H1 (cell line): ENCODE data around the gene TXNDC8. TPM values are rescaled to one million over a fixed set of nuclear protein-coding genes. Genes with fewer than 3 reads are reported as not detected.

Source experiments
- CTCF ChIA-PET: fragments of 300-600 bp; sonication (Branson Sonifier 250); formaldehyde crosslinking; loops from one replicate; lab custom pipeline; 2021; ENCODE audit not compliant: partially characterized antibody; lab: Charles Lee
- POLR2A ChIA-PET: fragments of 300-600 bp; sonication (Branson Sonifier 250); formaldehyde crosslinking; loops from one replicate; lab custom pipeline; 2021; ENCODE audit warnings: inconsistent platforms; ENCODE audit not compliant: partially characterized antibody; lab: Charles Lee
- DNase-seq, 2 experiments: peaks; one replicate each; pipeline versions ENCODE4 v3.0.0 to v3.0.0-alpha.2; 2010 to 2022; ENCODE audit warnings: low spot score in 2 of 2, low read depth in 1 of 2, mixed read lengths in 1 of 2
- FAIRE-seq: peaks from 2 replicates; lab custom pipeline; 2011; peaks lifted over from hg19 to GRCh38; lab: Jason Lieb, UNC
- H2AFZ ChIP-seq: 2 replicates; pipeline ENCODE4 v1.8.1; 2012; ENCODE audit warnings: low read length, inconsistent platforms
- H2AK5ac ChIP-seq: 2 replicates; pipeline ENCODE4 v1.6.1; 2013; ENCODE audit warnings: low read depth, low read length
- H2BK120ac ChIP-seq: replicated peaks from 2 replicates; pipeline ENCODE3; 2013; ENCODE audit warnings: low read depth, low read length, inconsistent platforms
- H2BK12ac ChIP-seq: 2 replicates; pipeline ENCODE4 v1.6.1; 2013; ENCODE audit warnings: low read depth, low read length
- H2BK15ac ChIP-seq: 2 replicates; pipeline ENCODE4 v1.6.1; 2013; ENCODE audit warnings: low read length
- H2BK20ac ChIP-seq: 2 replicates; pipeline ENCODE4 v1.6.1; 2013; ENCODE audit warnings: low read length
- H2BK5ac ChIP-seq: 2 replicates; pipeline ENCODE4 v1.6.1; 2013; ENCODE audit warnings: low read depth, low read length
- H3K14ac ChIP-seq: 2 replicates; pipeline ENCODE4 v1.6.1; 2013; ENCODE audit warnings: inconsistent platforms; ENCODE audit not compliant: insufficient read length
- H3K18ac ChIP-seq: 2 replicates; pipeline ENCODE4 v1.6.1; 2013; ENCODE audit warnings: low read length; ENCODE audit errors: extremely low read depth
- H3K23ac ChIP-seq: 2 replicates; pipeline ENCODE4 v1.6.1; 2013; ENCODE audit warnings: inconsistent platforms; ENCODE audit not compliant: insufficient read length
- H3K23me2 ChIP-seq: 2 replicates; pipeline ENCODE4 v1.6.1; 2013; ENCODE audit warnings: low read depth, low read length
- H3K27ac ChIP-seq: 2 replicates; pipeline ENCODE4 v1.6.1; 2011; ENCODE audit warnings: low read depth, low read length, inconsistent platforms
- H3K27me3 ChIP-seq, 4 experiments: replicated peaks in 1 of 4; 1 replicate in 1 of 4; 2 replicates in 3 of 4; pipeline versions ENCODE4 v1.6.1 to v1.8.1; 2011 to 2013; ENCODE audit warnings: low read length in 3 of 4, mild to moderate bottlenecking in 3 of 4, inconsistent platforms in 2 of 4, mixed read lengths in 2 of 4, moderate library complexity in 1 of 4; ENCODE audit not compliant: control insufficient read depth in 3 of 4, insufficient read depth in 3 of 4; ENCODE audit errors: extremely low read depth in 1 of 4
- H3K36me3 ChIP-seq, 4 experiments: 2 replicates each; pipeline versions ENCODE4 v1.6.1 to v1.8.1; 2011 to 2013; ENCODE audit warnings: mild to moderate bottlenecking in 4 of 4, low read length in 3 of 4, moderate library complexity in 2 of 4, control low read depth in 1 of 4, inconsistent platforms in 1 of 4; ENCODE audit not compliant: insufficient read depth in 4 of 4, control insufficient read depth in 2 of 4
- H3K4ac ChIP-seq: replicated peaks from 2 replicates; pipeline ENCODE3; 2013; ENCODE audit warnings: low read length, low read depth, mixed read lengths, inconsistent platforms; ENCODE audit not compliant: insufficient read length
- H3K4me1 ChIP-seq, 4 experiments: replicated peaks in 1 of 4; 1 replicate in 1 of 4; 2 replicates in 3 of 4; pipeline versions ENCODE4 v1.6.1 to v1.8.1; 2011 to 2013; ENCODE audit warnings: low read length in 3 of 4, inconsistent platforms in 2 of 4, mixed read lengths in 1 of 4; ENCODE audit not compliant: insufficient read depth in 4 of 4, control insufficient read depth in 3 of 4
- H3K4me2 ChIP-seq, 2 experiments: 2 replicates each; pipeline versions ENCODE4 v1.6.1 to v1.8.1; 2011 to 2013; ENCODE audit warnings: low read depth in 2 of 2, low read length in 2 of 2, control low read depth in 1 of 2, inconsistent platforms in 1 of 2, mild to moderate bottlenecking in 1 of 2; ENCODE audit not compliant: insufficient read depth in 1 of 2
- H3K4me3 ChIP-seq, 4 experiments: fragments of 200-600, 300-600 bp in 1 of 4; sonication (generic), shearing (Covaris generic), sonication (Bioruptor Twin) in 1 of 4; 2 replicates each; pipeline versions ENCODE4 v1.5.1 to v1.8.1; 2011 to 2016; ENCODE audit warnings: low read length in 4 of 4, low read depth in 3 of 4, control low read depth in 2 of 4, inconsistent platforms in 2 of 4, mild to moderate bottlenecking in 2 of 4, mixed read lengths in 1 of 4, moderate library complexity in 1 of 4; ENCODE audit not compliant: insufficient read depth in 2 of 4; ENCODE audit errors: extremely low read depth in 1 of 4
- H3K56ac ChIP-seq: replicated peaks from 2 replicates; pipeline ENCODE3; 2013; ENCODE audit warnings: low read depth, mild to moderate bottlenecking, mixed read lengths, low read length, inconsistent platforms; ENCODE audit not compliant: insufficient read length
- H3K79me1 ChIP-seq: 2 replicates; pipeline ENCODE4 v1.6.1; 2013; ENCODE audit warnings: low read depth, low read length, control low read depth
- H3K79me2 ChIP-seq, 2 experiments: 2 replicates each; pipeline versions ENCODE4 v1.6.1 to v1.8.1; 2012 to 2013; ENCODE audit warnings: low read length in 2 of 2, mild to moderate bottlenecking in 2 of 2, inconsistent platforms in 1 of 2; ENCODE audit not compliant: insufficient read depth in 2 of 2, control insufficient read depth in 1 of 2
- H3K9ac ChIP-seq, 4 experiments: replicated peaks in 1 of 4; 1 replicate in 1 of 4; 2 replicates in 3 of 4; pipeline versions ENCODE4 v1.6.1 to v1.8.1; 2011 to 2013; ENCODE audit warnings: low read depth in 3 of 4, low read length in 3 of 4, control low read depth in 2 of 4, mild to moderate bottlenecking in 2 of 4, moderate library complexity in 2 of 4, inconsistent platforms in 1 of 4; ENCODE audit errors: extremely low read depth in 1 of 4
- H3K9me3 ChIP-seq, 2 experiments: 2 replicates each; pipeline versions ENCODE4 v1.6.1 to v1.8.1; 2012 to 2013; ENCODE audit warnings: mild to moderate bottlenecking in 2 of 2, moderate library complexity in 2 of 2, control low read depth in 1 of 2, inconsistent platforms in 1 of 2, low read depth in 1 of 2, low read length in 1 of 2, mixed read lengths in 1 of 2; ENCODE audit not compliant: insufficient read depth in 2 of 2
- H4K20me1 ChIP-seq, 2 experiments: replicated peaks in 1 of 2; 2 replicates each; pipeline versions ENCODE3 to v1.8.1; 2011 to 2013; ENCODE audit warnings: inconsistent platforms in 2 of 2, low read length in 2 of 2, mild to moderate bottlenecking in 1 of 2; ENCODE audit not compliant: insufficient read depth in 2 of 2, control insufficient read depth in 1 of 2
- H4K5ac ChIP-seq: 2 replicates; pipeline ENCODE4 v1.6.1; 2013; ENCODE audit warnings: low read length, low read depth, mixed read lengths, inconsistent platforms; ENCODE audit not compliant: insufficient read length
- H4K8ac ChIP-seq: 2 replicates; pipeline ENCODE4 v1.8.0; 2013; ENCODE audit warnings: mild to moderate bottlenecking, moderate library complexity, low read length, inconsistent platforms; ENCODE audit not compliant: insufficient read depth; ENCODE audit errors: extremely low read depth
- H4K91ac ChIP-seq: replicated peaks from 2 replicates; pipeline ENCODE3; 2013; ENCODE audit warnings: low read length, mixed read lengths, inconsistent platforms; ENCODE audit not compliant: insufficient read length
- ASH2L ChIP-seq: fragments of 200-600, 300-600 bp; sonication (generic); IDR thresholded peaks from one replicate; pipeline ENCODE4 v1.7.1; 2017; ENCODE audit warnings: low read length
- CHD1 ChIP-seq: IDR thresholded peaks from 2 replicates; pipeline ENCODE4 v1.6.1; 2012; ENCODE audit warnings: low read depth, low read length, improper control_type of control experiment
- EZH2 ChIP-seq: fragments of 200-600 bp; sonication (generic); IDR thresholded peaks from 2 replicates; pipeline ENCODE4 v1.7.1; 2012; ENCODE audit warnings: low read depth, mild to moderate bottlenecking, moderate library complexity, low read length, inconsistent platforms; ENCODE audit not compliant: severe bottlenecking
- KDM1A ChIP-seq: fragments of 200-600, 300-600 bp; sonication (generic); IDR thresholded peaks from 2 replicates; pipeline ENCODE4 v1.7.1; 2016; ENCODE audit warnings: mild to moderate bottlenecking, low read length, borderline replicate concordance
- MAFK ChIP-seq: IDR thresholded peaks from 2 replicates; pipeline ENCODE4 v1.6.1; 2012; ENCODE audit warnings: low read depth, mild to moderate bottlenecking, improper control_type of control experiment, low read length
- NANOG ChIP-seq: IDR thresholded peaks from 2 replicates; pipeline ENCODE4 v1.6.1; 2011; ENCODE audit warnings: low read length, low read depth, mild to moderate bottlenecking, inconsistent platforms; ENCODE audit not compliant: insufficient read depth, poor library complexity, severe bottlenecking
- RXRA ChIP-seq: IDR thresholded peaks from 2 replicates; pipeline ENCODE4 v1.6.1; 2011; ENCODE audit warnings: low read depth, mild to moderate bottlenecking, low read length, moderate library complexity; ENCODE audit not compliant: insufficient read depth
- SIRT6 ChIP-seq: IDR thresholded peaks from one replicate; pipeline ENCODE4 v1.7.1; 2012; ENCODE audit warnings: low read length, inconsistent platforms
- SIX5 ChIP-seq: IDR thresholded peaks from 2 replicates; pipeline ENCODE4 v1.6.1; 2011; ENCODE audit warnings: mild to moderate bottlenecking, low read depth, low read length
- SP4 ChIP-seq: IDR thresholded peaks from 2 replicates; pipeline ENCODE4 v1.6.1; 2012; ENCODE audit warnings: low read length, inconsistent platforms
- SRF ChIP-seq: IDR thresholded peaks from 2 replicates; pipeline ENCODE4 v1.6.1; 2011; ENCODE audit warnings: mild to moderate bottlenecking, low read depth, low read length, moderate library complexity
- USF2 ChIP-seq: IDR thresholded peaks from 2 replicates; pipeline ENCODE4 v1.6.1; 2011; ENCODE audit warnings: low read length, improper control_type of control experiment
- WGBS, 2 experiments: shearing (Covaris generic) in 1 of 2; methylation state at CpG; one replicate each; pipeline versions ENCODE4 v1.1.6 to v1.1.7; 2013 to 2015; ENCODE audit warnings: low lambda C conversion rate in 2 of 2, mixed read lengths in 2 of 2, inconsistent platforms in 1 of 2, low coverage in 1 of 2, missing lambda C conversion rate in 1 of 2; ENCODE audit not compliant: insufficient replicate concordance in 2 of 2, insufficient coverage in 1 of 2, insufficient read length in 1 of 2; ENCODE audit errors: extremely low coverage in 1 of 2, missing lambda C conversion rate in 1 of 2; 5-methylcytosine and 5-hydroxymethylcytosine counted together
- polyA plus RNA-seq, 7 experiments: library from polyadenylated mRNA; depleted of rRNA in 3 of 7; stranded (reverse) in 5 of 7; unstranded in 2 of 7; fragments of >200 nt in 5 of 7; fragments of 200-250 nt in 2 of 7; gene quantifications; 1 replicate in 5 of 7; 2 replicates in 1 of 7; 4 replicates in 1 of 7; pipeline versions ENCODE4 v1.2.1 to v1.2.3, GENCODE V29; 2011 to 2013; ENCODE audit warnings: missing spikeins in 2 of 7, mixed read lengths in 2 of 7
- total RNA-seq: library from RNA; stranded (reverse); fragmentation: NEBNext Ultra II Directional; extraction: Animal tissue kit (Norgen Biotek cat#: 25700); gene quantifications from 2 replicates; pipeline ENCODE4 v1.2.1, GENCODE V29; 2021
- TF ChIP-seq, protein P1 (sequence below): IDR thresholded peaks from 2 replicates; pipeline ENCODE4 v1.6.1; 2012; ENCODE audit warnings: inconsistent platforms

TXNDC8 gene
- total and polyA plus RNA-seq, 2 of the 8 experiments (the other 6 are each of a cell fraction or from before 2014, with no cell fraction given): not detected

DNA sequence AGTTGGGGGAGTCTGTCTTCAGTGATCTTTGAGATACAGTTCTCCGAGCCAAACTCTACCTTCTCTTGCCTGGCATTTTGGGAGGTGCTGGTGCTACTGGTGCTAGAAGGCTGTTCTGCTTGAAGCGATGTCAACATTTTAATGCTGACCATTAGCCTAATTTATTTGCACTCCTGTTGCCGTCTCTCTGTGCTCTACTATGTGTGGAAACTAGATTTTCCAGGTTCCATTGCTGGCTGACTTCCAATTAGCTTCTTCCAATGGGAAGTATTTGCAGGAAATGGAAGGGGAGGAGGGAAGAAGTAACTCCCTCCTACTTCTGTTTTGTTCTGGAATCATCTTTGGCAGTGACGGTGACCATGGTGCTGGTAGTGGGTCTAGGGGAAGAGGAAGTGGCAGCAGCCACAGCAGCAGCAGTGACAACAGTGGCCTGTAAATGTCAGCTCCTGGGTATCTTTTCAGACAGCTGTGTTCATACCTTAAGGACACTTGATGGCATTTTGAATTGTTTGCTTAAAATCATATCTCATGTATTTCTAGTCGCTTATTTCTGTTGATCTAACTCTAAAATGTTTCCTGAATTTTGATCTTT is 7.9 kb downstream of the TXNDC8 start:
- H3K4me1 ChIP-seq: no peaks in the 10 kb centered on the region
- WGBS, 2 experiments: 86% methylated on average over 5 of the region's 5 CpGs; no CpG with 5 or more reads in 1 of the 2 experiments
- H4K91ac ChIP-seq: no peak overlapping the region
- H3K56ac ChIP-seq: no peak overlapping the region
- H3K79me2 ChIP-seq: no peaks in the 10 kb centered on the region
- no peak for DNase-seq
- H2BK12ac ChIP-seq: no peak overlapping the region
- H3K27me3 ChIP-seq: no peaks in the 10 kb centered on the region
- H4K5ac ChIP-seq: no peak overlapping the region
- peaks cover 0 to 2% of the 10 kb centered on the region in 2 experiments; a peak in 1 of 4 replicates for H3K9me3 ChIP-seq
- no peaks in the 10 kb centered on the region for H3K36me3 ChIP-seq
- no peak overlapping the region for H3K18ac ChIP-seq
- no peak overlapping the region for H2AFZ ChIP-seq
- H3K27ac ChIP-seq: no peak overlapping the region
- no peak overlapping the region for H4K8ac ChIP-seq
- no peak overlapping the region for H3K4me2 ChIP-seq
- ChIA-PET POLR2A (no interaction called here), CTCF (no interaction called here)
- no peak overlapping the region for H3K4ac ChIP-seq
- H3K23ac ChIP-seq: no peak overlapping the region
- H3K4me3 ChIP-seq: no peak overlapping the region
- H2AK5ac ChIP-seq: no peak overlapping the region
- H3K79me1 ChIP-seq: no peaks in the 10 kb centered on the region
- no peak overlapping the region for H2BK20ac ChIP-seq
- no peak for FAIRE-seq
- H3K14ac ChIP-seq: no peak overlapping the region
- no peaks in the 10 kb centered on the region; the same call in 1 of the 2 replicates for H3K23me2 ChIP-seq
- no peak overlapping the region for H2BK15ac ChIP-seq
- H2BK120ac ChIP-seq: no peak overlapping the region
- H4K20me1 ChIP-seq: no peaks in the 10 kb centered on the region
- H3K9ac ChIP-seq: no peak overlapping the region
- H2BK5ac ChIP-seq: no peak overlapping the region
- TF ChIP-seq SIRT6 (no peak), ASH2L (no peak), SRF (no peak), NANOG (no peak), MAFK (no peak), USF2 (no peak), RXRA (no peak), SP4 (no peak), EZH2 (no peak), CHD1 (no peak), KDM1A (no peak), SIX5 (no peak)
- TF ChIP-seq, protein P1, sequence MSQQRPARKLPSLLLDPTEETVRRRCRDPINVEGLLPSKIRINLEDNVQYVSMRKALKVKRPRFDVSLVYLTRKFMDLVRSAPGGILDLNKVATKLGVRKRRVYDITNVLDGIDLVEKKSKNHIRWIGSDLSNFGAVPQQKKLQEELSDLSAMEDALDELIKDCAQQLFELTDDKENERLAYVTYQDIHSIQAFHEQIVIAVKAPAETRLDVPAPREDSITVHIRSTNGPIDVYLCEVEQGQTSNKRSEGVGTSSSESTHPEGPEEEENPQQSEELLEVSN: no peak
